Tibial artery (tissue), 4 donors: ENCODE measurements around the gene SRD5A2.

Experiments used
- DNase-seq, 2 donors: peaks; one replicate each; pipeline ENCODE4 v3.0.0-alpha.2; 2019
- H3K27ac ChIP-seq, 2 donors: fragments of 200-600 bp; sonication (generic) in 1 of 2; 1 replicate in 1 of 2; 2 replicates in 1 of 2; pipeline ENCODE4 v1.5.1; 2018 to 2019; ENCODE audit warnings: mild to moderate bottlenecking in 1 of 2
- H3K27me3 ChIP-seq, 2 donors: fragments of 200-600 bp; sonication (generic) in 1 of 2; one replicate each; pipeline versions ENCODE4 v1.5.1 to v1.6.0; 2016 to 2019
- H3K36me3 ChIP-seq, 3 donors: fragments of 200-600 bp; sonication (generic) in 2 of 3; one replicate each; pipeline ENCODE4 v1.5.1; 2016 to 2019; ENCODE audit warnings: mild to moderate bottlenecking in 2 of 3
- H3K4me1 ChIP-seq, 4 donors: fragments of 200-600 bp; sonication (generic) in 2 of 4; 1 replicate in 3 of 4; 2 replicates in 1 of 4; pipeline ENCODE4 v1.5.1; 2016 to 2019
- H3K4me3 ChIP-seq, 2 donors: fragments of 200-600 bp; sonication (generic) in 1 of 2; 1 replicate in 1 of 2; 2 replicates in 1 of 2; pipeline ENCODE4 v1.5.1; 2018 to 2019; ENCODE audit warnings: mild to moderate bottlenecking in 2 of 2
- H3K9me3 ChIP-seq, 3 donors: fragments of 200-600 bp; sonication (generic) in 1 of 3; one replicate each; pipeline ENCODE4 v1.5.1; 2016 to 2019
- CTCF ChIP-seq, 2 experiments: fragments of 200-600 bp in 1 of 2; fragments of 450-650 bp in 1 of 2; IDR thresholded peaks; one replicate each; pipeline ENCODE4 v1.5.1; 2017 to 2019; ENCODE audit warnings: antibody characterized with exemption in 2 of 2, mild to moderate bottlenecking in 1 of 2, moderate library complexity in 1 of 2
- intact Hi-C: fragments of 100-400 bp; cut with DNase I; formaldehyde crosslinking; loops from one replicate; pipeline ENCODE4 v1.15.0; 2023; ENCODE audit warnings: low total_unique reads

The SRD5A2 gene

GRCh38 chr2:31533036-31533435, 47.7 kb downstream of the SRD5A2 start:
- H3K9me3 ChIP-seq, result no peaks in the 10 kb centered on the region
- intact Hi-C loops, result no loop called here
- H3K36me3 ChIP-seq, result no peaks in the 10 kb centered on the region
- H3K4me3 ChIP-seq, result no peak overlapping the region
- H3K27me3 ChIP-seq, result peaks cover 0 to 6% of the 10 kb centered on the region in 2 donors
- DNase-seq, result no peak
- no peaks in the 10 kb centered on the region for H3K4me1 ChIP-seq
- no peak for TF ChIP-seq CTCF (IDR thresholded peaks at IDR 0.05)
- no peak overlapping the region for H3K27ac ChIP-seq

GRCh38 chr2:31531101-31531500, 49.6 kb downstream of the SRD5A2 start:
- Histone ChIP-seq H3K4me1 (no peaks in the 10 kb centered on the region), H3K9me3 (no peaks in the 10 kb centered on the region), H3K36me3 (no peaks in the 10 kb centered on the region), H3K4me3 (no peak overlapping the region), H3K27ac (no peak overlapping the region), H3K27me3 (peaks cover 0 to 6% of the 10 kb centered on the region in 2 donors)
- DNase-seq, result no peak
- no peak for TF ChIP-seq CTCF (IDR thresholded peaks at IDR 0.05)
- intact Hi-C loops, result no loop called here

- Histone ChIP-seq H3K4me1 (no peaks in the 10 kb centered on the region), H3K36me3 (no peaks in the 10 kb centered on the region), H3K4me3 (no peak overlapping the region), H3K9me3 (no peaks in the 10 kb centered on the region), H3K27me3 (peaks cover 0 to 6% of the 10 kb centered on the region in 2 donors), H3K27ac (no peak overlapping the region)
- intact Hi-C loops, result no loop called here
- DNase-seq, result no peak
- TF ChIP-seq CTCF (IDR thresholded peaks at IDR 0.05), result no peak
Observed at GRCh38 chr2:31529256-31529655, 51.5 kb downstream of the SRD5A2 start.

- DNase-seq, result no peak
- H3K27ac ChIP-seq, result no peak overlapping the region
- H3K4me1 ChIP-seq, result no peaks in the 10 kb centered on the region
- H3K4me3 ChIP-seq, result no peak overlapping the region
- H3K36me3 ChIP-seq, result no peaks in the 10 kb centered on the region
- TF ChIP-seq CTCF (IDR thresholded peaks at IDR 0.05), result no peak
- no peaks in the 10 kb centered on the region for H3K9me3 ChIP-seq
- H3K27me3 ChIP-seq, result peaks cover 0 to 6% of the 10 kb centered on the region in 2 donors
- intact Hi-C loops, result no loop called here
Observed at GRCh38 chr2:31528823-31529222, 51.9 kb downstream of the SRD5A2 start.

- no peak for DNase-seq
- intact Hi-C loops, result no loop called here
- TF ChIP-seq CTCF (IDR thresholded peaks at IDR 0.05), result no peak
Observed at GRCh38 chr2:31526946-31527732, 53.6 kb downstream of the SRD5A2 start.

More at GRCh38 chr2:31526946-31527732, 53.6 kb downstream of the SRD5A2 start:
- Histone ChIP-seq H3K27me3 (peaks cover 0 to 9% of the 10 kb centered on the region in 2 donors), H3K9me3 (no peaks in the 10 kb centered on the region), H3K27ac (no peak overlapping the region), H3K36me3 (no peaks in the 10 kb centered on the region), H3K4me1 (no peaks in the 10 kb centered on the region), H3K4me3 (no peak overlapping the region)
